CD4-positive, alpha-beta T cell treated with Interleukin-4 for 1 hour (primary cell): Measurements from ENCODE around the gene HBS1L.

Source experiments
- DNase-seq, 2 donors: peaks; one replicate each; pipeline ENCODE4 v3.0.0-alpha.2; 2020 to 2022

HBS1L gene

DNA sequence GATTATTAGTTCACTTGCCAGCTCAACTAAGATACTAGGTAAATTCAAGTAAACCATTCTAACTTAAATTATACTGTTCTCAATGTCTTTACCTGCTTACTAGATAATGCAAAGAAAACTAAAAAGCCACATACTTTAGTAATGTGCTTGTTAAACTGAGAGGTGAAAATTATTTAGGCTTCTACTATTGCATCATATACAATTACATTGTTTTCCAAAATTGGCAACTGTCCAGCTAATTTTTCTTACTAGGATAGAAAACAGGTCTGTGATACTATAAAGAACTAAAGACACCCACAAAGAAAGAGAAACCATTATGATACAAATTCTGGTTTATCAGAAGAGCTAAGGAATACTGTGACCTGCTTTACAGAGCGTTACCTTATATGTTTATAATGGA is 59.1 kb downstream of the HBS1L start:
- no peak for DNase-seq

DNA sequence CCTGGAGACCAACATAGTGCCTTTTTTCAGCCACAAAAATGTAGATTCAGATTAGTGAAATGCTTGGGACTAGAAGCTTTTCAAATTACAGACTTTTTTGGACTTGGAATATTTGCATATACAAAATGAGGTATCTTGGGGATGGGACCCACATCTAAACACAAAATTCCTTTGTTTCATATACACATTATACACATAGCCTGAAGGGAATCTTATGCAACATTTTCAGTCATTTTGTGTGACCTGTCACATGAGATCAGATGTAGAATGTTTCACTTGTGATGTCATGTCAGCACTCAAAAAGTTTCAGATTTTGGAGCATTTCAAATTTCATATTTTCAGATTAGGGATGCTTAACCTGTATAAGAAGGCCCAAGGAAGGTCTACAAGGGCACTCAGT is 60.2 kb downstream of the HBS1L start:
- DNase-seq: no peak

DNA sequence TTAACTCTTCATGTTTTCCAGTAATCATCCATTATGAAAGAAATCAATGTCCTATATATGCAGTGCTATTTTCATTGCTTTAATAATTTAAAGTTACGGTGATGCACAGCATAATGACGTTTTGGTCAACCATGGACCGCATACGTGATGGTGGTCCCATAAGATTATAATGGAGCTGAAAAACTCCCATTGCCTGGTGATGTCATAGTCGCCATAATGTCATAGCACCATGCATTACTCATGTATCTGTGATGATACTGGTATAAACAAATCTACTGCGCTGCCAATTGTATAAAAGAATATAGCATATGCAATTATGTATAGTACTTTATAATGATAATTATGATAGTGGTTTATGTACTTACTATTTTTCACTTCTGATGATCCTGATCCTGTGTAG is 62.5 kb downstream of the HBS1L start:
- DNase-seq: no peak

DNA sequence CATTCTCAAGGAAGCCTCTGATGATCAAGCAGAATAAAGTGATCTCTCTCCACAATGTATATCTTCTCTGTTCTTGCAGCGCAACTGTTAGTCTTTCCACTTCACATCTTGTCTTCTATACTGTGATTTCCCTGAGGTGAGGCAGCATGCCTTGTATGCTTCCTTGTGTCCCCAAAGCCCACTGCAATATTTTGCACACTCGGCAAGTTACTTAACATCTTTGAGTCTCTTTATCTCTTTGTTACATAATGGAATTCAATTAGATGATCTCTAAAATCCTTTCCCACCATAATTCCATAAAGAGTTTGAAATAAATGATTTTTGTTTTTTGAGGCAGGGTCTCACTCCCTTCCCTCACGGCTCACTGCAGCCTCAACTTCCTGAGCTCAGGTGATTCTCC is 64.4 kb downstream of the HBS1L start:
- DNase-seq: no peak

DNA sequence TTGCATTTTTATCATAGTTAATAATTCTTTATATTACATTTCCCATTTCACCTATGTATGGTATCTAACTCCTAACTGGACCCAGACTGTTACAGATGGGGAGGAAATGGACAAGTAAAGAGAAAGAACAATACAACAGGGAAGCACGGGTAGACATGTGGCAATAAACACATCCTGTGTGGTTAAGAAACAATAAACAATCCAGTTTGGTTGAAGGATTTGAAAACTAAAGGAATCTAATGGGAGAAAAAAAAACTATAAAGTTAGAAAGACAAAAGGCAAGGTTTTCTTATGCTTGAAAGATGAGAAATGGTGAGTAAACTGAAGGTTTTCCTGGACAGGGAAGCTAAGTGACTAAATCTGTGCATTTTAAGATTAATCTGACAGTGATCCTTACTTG is 69.8 kb downstream of the HBS1L start:
- no peak for DNase-seq

DNA sequence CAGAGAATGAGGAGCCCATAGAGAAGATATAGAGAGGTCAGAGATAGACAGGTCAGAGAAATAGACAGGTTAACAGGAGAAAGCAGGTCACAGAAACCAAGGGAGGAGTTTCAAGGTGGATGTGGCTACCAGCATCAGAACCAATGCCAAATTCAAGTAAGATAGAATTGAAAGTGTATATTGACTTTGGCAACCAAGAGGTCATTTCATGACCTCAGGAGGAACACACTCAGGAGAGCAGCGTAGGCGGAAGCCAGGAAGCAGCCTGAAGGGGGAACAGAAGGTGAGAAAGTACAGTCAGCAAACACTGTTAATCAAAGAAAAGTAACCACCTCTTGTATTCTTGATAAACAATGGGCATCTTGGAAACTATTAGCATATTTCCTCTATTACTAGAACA is 70.8 kb downstream of the HBS1L start:
- no peak for DNase-seq

DNA sequence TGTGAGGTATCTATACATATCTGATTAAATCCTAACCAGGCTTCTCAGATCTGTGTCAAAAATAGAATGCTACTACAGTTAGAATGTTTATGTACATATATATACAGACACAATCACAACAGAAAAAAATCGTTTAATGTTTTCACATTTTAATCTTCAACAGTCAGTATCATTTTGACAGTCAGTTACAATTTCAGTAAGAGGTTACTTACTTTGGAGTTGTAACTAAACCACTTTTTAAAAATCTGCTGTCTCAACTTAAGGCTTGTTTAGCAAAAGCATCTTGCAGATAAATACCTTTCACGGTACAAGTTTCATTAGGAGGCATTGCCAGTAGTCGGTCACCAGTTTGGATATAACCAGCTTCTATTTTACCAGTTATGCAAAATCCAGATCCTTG is 72.5 kb downstream of the HBS1L start:
- DNase-seq: no peak

DNA sequence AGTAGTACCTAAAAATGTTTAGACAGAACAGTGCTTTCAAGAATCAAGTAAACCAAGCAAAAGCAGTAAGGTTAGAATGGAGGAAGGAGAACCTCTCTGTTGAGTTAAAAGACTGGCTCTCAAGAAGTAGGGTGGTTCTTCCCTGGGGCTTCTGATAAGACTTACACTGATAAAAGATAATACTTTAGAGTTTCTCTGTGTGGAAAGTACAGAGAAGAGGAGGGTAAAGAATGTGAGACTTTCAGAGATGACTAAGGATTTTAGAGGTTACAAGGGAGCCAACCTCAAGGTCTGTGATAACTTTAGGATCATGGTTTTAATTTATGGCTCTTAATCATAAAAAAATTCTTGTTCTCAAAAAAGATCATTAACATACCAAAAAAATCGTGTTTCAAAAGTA is 73.8 kb downstream of the HBS1L start:
- DNase-seq: no peak

DNA sequence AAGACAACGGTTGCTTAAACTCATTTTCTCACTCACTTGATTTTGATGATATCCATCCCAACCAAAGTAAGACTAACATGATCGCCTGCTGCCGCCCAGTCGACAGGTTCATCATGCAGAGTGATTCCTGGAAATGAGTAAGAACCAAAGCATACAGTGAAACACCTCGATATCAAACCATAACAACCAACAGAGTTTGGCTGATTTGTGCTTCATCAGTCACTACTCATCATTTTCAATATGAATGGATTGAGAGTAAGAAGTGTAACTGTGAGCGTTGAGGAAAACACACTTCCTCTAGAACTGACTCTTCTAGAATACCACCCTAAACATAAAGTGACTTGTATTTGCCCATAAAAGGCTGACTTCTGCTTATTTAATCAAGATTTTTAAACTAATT is 75.5 kb downstream of the HBS1L start:
- no peak for DNase-seq

DNA sequence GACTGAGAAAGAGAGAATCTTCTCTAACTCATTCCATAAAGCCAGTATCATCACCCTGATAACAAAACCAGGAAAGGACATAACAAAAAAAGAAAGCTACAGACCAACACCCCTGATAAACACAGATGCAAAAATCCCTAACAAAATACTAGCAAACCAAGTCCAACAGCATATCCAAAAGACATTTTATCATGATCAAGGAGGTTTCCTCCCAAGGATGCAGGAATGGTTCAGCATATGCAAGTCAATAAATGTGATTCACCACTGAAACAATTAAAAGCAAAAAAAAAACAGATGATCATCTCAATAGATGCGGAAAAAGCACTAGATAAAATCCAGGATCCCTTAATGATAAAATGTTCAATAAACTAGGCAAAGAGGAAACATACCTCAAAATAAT is 80.3 kb downstream of the HBS1L start:
- no peak for DNase-seq

DNA sequence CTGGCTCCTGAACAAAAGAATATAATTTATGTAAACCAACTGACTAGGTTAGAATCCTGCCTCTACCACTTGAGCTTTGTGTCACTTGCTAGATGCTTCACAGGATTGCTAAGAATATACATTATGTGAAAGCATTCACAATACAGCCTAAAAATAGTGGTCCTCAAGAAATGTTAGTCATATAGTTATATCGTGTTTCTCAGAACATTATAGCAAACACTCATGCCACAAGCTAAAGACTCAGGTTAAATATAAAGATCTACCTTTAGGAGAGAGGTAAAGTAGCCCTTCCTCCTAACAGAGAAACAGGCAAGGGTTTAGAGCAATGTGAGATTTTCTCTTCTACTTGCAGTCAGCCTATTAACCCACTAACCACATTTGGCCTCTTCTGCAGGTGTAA is 86.9 kb downstream of the HBS1L start:
- no peak for DNase-seq

DNA sequence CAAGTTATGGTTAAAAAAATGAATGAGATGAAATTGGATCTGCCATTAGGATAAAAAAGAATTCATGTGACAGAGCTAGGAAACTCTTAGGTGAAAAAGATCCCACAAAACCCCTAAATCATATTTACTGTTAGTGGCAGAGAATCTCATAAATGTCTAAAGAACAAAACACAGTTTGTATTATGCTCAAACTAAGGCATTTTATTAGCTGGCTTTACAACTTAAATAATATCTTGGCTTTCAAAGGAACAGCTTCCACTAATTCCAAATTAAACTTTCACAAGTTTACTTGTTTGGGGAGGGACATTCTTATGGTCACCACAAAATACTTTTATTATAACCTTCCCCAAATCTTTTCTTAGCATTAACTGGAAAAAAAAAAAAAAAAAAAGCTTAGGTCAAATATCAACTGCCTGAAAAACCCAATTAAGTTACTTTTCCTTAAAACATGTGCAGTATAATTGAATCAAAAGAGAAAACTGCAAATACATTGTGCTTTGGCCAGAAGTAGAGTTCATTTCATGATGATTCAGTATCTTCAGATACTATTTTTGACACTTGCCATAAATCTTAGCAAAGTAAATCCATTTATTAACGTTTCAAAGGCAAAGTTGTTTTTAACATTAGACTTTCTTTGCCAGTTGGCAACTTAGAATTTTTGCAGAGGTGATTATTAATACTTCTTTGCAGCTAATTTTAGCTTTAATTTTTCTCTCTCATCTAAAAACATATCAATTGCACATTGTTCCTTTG is 90.0 kb downstream of the HBS1L start:
- no peak for DNase-seq

DNA sequence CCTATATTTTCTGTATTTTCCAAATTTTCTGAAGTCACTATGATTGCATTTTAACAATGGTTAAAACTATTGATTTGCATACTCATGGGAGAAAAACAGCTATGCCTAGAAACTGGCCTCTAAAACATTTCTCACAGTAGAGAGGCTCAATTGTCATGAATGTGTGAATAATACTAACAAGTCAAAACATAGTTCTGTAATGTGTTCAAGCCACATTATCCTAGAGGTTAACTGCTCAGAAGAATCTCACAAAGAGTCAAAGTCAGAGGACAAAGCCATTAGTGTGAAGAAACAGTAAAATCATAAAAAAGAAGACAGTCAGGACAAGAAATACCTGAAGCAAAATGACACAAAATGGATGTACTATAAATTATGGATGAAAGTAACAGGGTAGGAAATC is 92.2 kb downstream of the HBS1L start:
- DNase-seq: no peak

DNA sequence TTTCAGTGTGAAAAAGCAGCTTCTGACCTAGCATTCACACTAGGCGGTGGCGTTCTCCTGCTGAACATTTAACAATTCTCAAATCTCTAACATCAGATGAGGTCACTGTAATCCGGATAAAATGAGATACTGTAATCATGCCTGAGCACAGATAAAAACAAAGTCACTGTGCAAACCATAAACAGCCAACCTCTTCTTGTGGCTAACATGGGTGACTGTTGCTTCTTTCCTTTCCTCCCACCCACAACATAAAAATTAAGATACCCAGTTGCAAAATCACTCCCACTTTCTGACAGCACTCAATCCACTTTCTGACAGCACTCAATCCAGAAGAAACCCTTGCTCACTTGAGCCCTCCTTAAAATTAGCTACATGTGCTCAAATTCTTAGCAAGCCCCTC is 93.3 kb downstream of the HBS1L start:
- no peak for DNase-seq

DNA sequence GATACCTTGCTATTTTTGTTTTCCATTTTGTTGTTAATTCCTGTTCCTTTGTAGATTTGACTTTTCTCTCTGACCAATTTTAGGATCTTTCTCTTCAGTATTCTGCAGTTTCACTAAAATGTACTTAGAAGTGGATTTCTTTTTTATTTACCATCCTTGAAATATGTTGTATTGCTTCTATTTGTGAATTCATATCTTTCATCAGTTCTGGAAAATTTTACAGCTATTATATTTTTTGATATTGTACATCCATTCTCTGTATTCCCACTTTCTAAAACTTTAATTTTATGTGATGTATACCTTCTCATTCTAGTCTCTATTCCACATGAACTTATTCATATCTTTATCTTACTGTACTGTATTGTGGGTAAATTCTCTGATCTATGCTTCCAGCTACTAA is 95.0 kb downstream of the HBS1L start:
- DNase-seq: no peak

DNA sequence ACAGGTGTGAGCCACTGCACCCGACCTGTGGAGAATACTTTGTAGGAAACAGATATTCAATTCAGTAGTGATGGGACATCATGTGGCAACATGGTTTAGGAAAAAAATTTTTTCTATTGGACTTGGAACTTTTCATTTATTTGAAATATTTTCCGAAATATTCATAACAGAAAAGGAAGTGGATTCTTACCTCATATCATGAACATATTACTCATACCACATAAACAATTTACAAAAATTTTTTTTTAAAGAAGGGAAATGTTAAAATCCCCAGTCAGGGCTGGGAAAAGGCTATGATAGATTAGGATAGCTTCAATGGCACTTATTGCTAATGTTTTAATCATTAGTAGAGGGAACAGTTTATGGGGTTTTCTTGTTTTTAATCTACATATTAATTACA is 97.9 kb downstream of the HBS1L start:
- DNase-seq: no peak

DNA sequence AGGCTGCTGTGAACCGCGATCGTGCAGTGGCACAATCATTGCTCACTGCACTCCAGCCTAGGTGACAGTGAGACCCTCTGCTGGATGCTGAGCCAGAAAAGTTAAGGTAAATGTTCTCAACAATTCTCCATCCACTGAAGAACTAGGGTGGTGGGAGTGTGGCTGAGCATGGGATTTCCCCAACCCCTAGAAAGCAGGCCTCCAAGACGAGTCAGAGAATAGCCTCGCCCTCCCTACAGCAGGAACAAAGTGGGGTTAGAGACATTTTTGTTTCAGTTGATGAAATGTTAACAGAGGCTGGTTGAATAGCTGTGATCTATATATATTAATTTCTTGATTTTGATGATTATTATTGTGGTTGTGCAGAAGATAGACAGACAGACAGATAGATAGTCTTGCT is 98.6 kb downstream of the HBS1L start:
- DNase-seq: no peak

DNA sequence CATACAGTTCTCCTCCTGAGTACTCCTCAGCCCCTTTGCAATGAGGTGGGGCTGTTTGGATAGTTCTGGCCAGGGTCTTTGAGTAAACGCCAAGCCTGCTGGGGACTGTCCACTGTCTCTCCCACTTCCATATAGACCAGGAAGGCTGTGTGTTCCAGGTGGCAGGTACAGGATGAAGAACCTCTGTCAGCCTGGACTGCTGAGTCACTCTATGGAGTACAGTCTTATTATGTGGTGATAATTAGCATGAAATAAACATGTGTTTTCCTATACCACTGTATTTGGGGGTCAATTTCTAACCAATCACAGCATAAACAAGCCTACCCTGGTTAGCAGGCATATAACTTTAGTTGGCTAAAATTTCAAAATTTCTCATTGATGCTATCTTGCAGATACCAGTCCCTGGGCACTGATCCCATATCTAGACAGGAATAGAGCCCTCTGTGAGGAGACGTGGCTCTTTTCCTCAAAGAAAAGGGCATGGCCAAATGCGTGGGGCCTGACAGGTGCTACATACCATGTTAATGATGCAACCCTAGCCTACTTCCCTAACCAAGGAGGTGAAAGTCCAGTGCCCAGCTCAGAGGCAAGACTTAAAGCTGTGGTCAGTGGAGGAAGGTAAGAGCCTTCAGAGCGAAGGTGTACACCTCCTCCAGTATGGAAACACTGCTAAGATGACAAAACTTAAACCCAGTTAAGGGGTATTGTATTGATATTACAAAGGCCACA is 100.2 kb downstream of the HBS1L start:
- no peak for DNase-seq

DNA sequence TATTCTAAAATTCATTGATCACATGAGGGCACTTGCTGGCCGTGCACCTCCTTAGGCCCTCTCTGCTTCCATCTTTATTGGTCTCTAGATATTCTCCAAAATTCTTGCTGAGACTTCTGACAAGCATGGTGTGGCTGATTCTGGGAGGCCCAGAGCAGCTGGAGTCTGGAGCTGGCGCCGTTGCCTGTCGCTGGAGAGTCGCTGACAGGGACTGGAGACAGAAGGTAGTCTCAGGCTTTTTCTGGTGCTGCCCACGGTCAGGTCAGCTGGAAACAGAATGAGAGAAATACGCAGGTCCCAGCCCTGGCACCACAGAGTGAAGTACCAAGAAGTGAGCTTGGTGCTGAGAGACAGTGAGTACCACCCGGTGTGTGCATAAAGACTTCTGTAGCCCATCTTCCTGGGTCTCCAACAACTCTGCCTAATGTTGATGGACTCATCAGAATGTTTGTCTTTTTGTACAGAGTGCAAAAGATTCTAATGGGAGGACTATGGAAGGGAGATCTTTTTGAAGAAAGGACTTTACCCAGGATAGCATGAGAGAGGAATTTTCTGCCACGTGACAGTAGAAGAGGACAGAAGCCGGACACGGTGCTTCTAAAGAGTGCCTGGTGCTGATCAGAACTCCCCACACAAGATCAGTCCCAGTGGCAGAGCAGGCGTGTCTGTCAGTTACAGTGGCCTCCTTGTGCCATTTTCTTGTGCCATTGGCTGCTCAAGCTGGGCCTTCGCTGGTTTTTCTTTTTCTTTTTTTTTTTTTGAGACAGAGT is 102.9 kb downstream of the HBS1L start:
- no peak for DNase-seq

DNA sequence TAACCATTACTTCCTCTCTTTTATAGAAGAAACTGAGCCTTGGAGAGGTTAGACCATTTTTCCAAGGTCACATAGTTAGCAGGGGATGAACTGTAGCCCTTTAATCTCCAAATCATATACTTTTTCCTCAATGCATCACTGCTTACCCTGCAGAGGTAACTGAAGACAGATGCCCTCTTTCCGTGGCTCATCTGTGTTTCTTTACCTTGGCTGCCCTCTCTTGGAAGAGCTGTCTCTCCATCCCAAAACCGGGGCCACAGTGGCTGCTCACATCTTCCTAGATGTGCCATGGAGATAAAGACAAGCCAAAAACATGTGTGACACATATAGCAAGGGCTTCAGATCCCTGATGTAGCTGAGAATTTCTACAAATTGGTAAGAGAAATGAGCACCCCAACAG is 104.1 kb downstream of the HBS1L start:
- no peak for DNase-seq

DNA sequence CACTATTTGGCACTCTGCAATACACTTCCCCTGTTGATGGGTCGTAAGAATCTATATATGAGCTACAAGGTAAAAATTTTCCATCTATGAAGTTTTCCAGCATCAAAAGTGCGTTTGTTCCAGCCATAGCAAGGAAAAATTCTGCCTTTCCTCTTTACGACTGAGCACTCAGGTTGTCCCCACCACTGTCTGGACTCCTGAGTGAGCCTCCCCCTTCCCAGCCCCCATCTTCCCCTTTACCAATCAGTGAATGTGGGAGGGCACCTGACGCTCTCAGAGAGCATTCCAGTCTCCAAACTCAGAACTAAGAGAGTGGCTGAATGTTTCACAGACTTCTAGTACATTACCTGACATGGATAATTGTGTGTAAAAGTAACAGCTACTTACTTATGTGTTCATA is 104.7 kb downstream of the HBS1L start, which contains the start of gene ALDH8A1:
Gene ALDH8A1, minus strand, starts transcription at position 175 of the 400 bp plus-strand sequence. Its CDS starts 48 bp downstream, at position 127.
- DNase-seq: no peak

DNA sequence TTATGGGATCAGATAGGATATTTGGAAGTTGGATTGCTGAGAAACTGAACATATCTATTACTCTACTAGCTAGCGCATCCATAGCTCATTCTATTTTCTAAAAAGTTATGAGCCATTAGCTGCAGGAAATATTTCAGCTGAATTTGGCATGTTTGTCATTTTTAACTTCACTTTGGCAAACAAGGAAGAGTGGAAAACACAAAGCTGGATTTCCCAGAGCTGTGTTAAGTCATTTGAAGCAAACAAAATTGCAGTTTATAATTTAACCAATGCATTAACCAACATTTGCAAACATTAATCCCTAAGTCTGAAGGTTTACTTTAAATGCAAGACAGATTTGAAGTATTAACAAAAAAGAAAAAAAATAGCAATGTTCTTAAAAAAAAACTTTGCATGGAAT is 105.9 kb downstream of the HBS1L start:
- no peak for DNase-seq

DNA sequence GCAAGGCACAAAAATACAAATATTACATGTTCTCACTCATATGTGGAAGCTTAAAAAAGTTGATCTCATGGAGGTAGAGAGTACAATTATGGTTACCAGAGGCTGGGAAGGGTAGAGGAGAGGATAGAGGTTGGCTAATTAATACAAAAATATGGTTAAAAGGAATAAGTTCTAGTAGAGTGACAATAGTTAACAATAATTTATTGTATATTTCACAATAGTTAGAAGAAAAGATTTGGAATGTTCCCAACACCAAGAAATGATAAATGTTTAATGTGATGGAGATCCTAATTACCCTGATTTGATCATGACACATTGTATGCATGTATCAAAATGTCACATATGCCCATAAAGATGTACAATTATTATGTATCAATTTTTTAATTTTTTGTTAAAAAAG is 106.5 kb downstream of the HBS1L start:
- no peak for DNase-seq

DNA sequence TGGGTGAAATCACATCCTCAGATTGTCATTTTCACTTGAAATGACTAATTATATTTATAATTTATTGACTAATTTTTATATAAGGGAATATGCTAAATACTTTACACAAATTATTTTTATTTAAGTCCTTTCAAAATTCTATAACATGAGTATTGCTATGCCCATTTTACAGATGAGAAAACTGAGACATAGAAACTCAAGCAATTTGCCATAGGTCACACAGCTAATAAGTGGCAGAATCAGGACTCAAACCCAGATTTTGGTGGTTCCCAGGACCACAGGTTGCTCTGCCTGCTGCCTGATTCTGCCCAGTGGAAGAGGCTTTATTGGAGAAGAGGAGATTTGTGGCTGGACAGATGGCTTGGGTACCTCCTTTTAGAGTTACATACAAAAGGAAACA is 109.6 kb downstream of the HBS1L start:
- no peak for DNase-seq
